ENCODE results near the gene ZNF688. TPM values are rescaled to one million over a fixed set of nuclear protein-coding genes. Genes with fewer than 3 reads are reported as not detected.

Gene ZNF688
- total RNA-seq, 1 experiment from 2014 or later, result 3.6 TPM

GRCh38 chr16:30569746-30570635 is 1.5 kb downstream of the ZNF688 start:
- BruUV-seq (replicated peaks), result no TSS peak

More at GRCh38 chr16:30569746-30570635, 1.5 kb downstream of the ZNF688 start:
- H3K36me3 ChIP-seq (ENCODE audit: control insufficient read depth in 1 of 2, insufficient read depth in 2 of 2, low read length in 2 of 2), result no peaks in the 10 kb centered on the region
- H3K9me2 ChIP-seq (ENCODE audit: insufficient read depth), result no peaks in the 10 kb centered on the region
- no peak overlapping the region for H3K9ac ChIP-seq (ENCODE audit: low read length)
- TF ChIP-seq TCF7L2 (IDR thresholded peaks at IDR 0.05; ENCODE audit: borderline replicate concordance, extremely low read depth, insufficient read depth, insufficient read length) (no peak), MAX (IDR thresholded peaks at IDR 0.05) (no peak), YY1 (IDR thresholded peaks at IDR 0.05; ENCODE audit: extremely low read depth, insufficient replicate concordance, low read depth, low read length) (no peak), CEBPB (IDR thresholded peaks at IDR 0.05; ENCODE audit: low read depth) (no peak), SRF (IDR thresholded peaks at IDR 0.05; ENCODE audit: low read depth) (no peak), FOSL1 (IDR thresholded peaks at IDR 0.05; ENCODE audit: low read depth) (no peak), REST (IDR thresholded peaks at IDR 0.05; ENCODE audit: low read depth) (no peak), JUND (IDR thresholded peaks at IDR 0.05) (no peak), ATF3 (IDR thresholded peaks at IDR 0.05) (no peak), CTCF (IDR thresholded peaks at IDR 0.05 in 2 of 3, conservative IDR thresholded peaks at IDR 0.05 in 1 of 3; ENCODE audit: borderline replicate concordance in 1 of 3, insufficient read depth in 1 of 3, low read depth in 2 of 3, low read length in 2 of 3) (no peak), EZH2 (IDR thresholded peaks at IDR 0.05) (no peak), EZH2phosphoT487 (IDR thresholded peaks at IDR 0.05; ENCODE audit: borderline replicate concordance) (no peak)
- no peaks in the 10 kb centered on the region for H3K27me3 ChIP-seq (ENCODE audit: insufficient read depth, low read length)
- no peak for ATAC-seq
- H3K79me2 ChIP-seq (ENCODE audit: insufficient read depth, low read length), result no peaks in the 10 kb centered on the region
- RAD21 ChIA-PET (ENCODE audit: low non-redundant PET in 1 of 2, low total read pairs in 2 of 2, uncharacterized antibody in 2 of 2, unreplicated experiment in 2 of 2), result no interaction called here
- H3K4me3 ChIP-seq (replicated peaks in 1 of 2; ENCODE audit: low read depth in 1 of 2, low read length in 2 of 2), result no peak overlapping the region
- no peak overlapping the region for H3K4me2 ChIP-seq (ENCODE audit: low read length)
- no peak for DNase-seq (ENCODE audit: low read depth, low spot score)
- H3K9me3 ChIP-seq (ENCODE audit: control insufficient read depth in 1 of 2, insufficient read depth in 1 of 2, low read depth in 1 of 2, low read length in 2 of 2), result no peaks in the 10 kb centered on the region
- H3K27ac ChIP-seq (ENCODE audit: low read depth, low read length), result no peak overlapping the region
- POLR2A ChIA-PET, result interaction anchor here (2.5 kb wide), 1 partner anchor 12 kb away, joined by 21 read pairs; the partner anchor contains the start of gene ZNF764
- intact Hi-C loops (cut with micrococcal nuclease), result loop anchor here (5.0 kb wide), 1 partner anchor 57 kb away; no protein-coding TSS in a partner anchor
- no peaks in the 10 kb centered on the region for H4K20me1 ChIP-seq (ENCODE audit: insufficient read depth)
- peaks cover 9 to 31% of the 10 kb centered on the region in 2 experiments; a peak in 3 of 4 replicates for H3K4me1 ChIP-seq (ENCODE audit: control insufficient read depth in 1 of 2, insufficient read depth in 2 of 2, low read length in 2 of 2)
- H2AFZ ChIP-seq (ENCODE audit: low read depth, low read length, poor library complexity, severe bottlenecking), result no peak overlapping the region
- CTCF ChIA-PET, result no interaction called here

Measured in HCT116 (cell line).